Smooth muscle cell (in vitro differentiated cells): ENCODE measurements around the gene USP30. TPM values are rescaled to one million over a fixed set of nuclear protein-coding genes. Genes with fewer than 3 reads are reported as not detected.

Experiments
- DNase-seq: peaks from one replicate; lab custom pipeline; 2025; ENCODE audit not compliant: unreplicated experiment; lab: John Stamatoyannopoulos, UW
- H2AFZ ChIP-seq: fragments of 200-600 bp; sonication (generic); 2 replicates; pipeline ENCODE4 v1.6.0; 2016; ENCODE audit warnings: antibody characterized with exemption, low read depth, mild to moderate bottlenecking
- H3F3A ChIP-seq: fragments of 200-600 bp; sonication (generic); 2 replicates; pipeline ENCODE4 v1.6.0; 2017; ENCODE audit warnings: antibody characterized with exemption, low read depth
- H3K27ac ChIP-seq: fragments of 200-600 bp; sonication (generic); 2 replicates; pipeline ENCODE4 v1.5.1; 2016; ENCODE audit warnings: low read depth, mild to moderate bottlenecking
- H3K27me3 ChIP-seq: fragments of 200-600 bp; sonication (generic); 2 replicates; pipeline ENCODE4 v1.6.1; 2016; ENCODE audit warnings: low read depth, mild to moderate bottlenecking
- H3K36me3 ChIP-seq: fragments of 200-600 bp; sonication (generic); 2 replicates; pipeline ENCODE4 v1.5.1; 2016; ENCODE audit warnings: low read depth
- H3K4me1 ChIP-seq: fragments of 200-600 bp; sonication (generic); 2 replicates; pipeline ENCODE4 v1.5.1; 2016; ENCODE audit warnings: low read depth
- H3K4me2 ChIP-seq: fragments of 200-600 bp; sonication (generic); 2 replicates; pipeline ENCODE4 v1.6.0; 2016; ENCODE audit warnings: mild to moderate bottlenecking
- H3K4me3 ChIP-seq: fragments of 200-600 bp; sonication (generic); 2 replicates; pipeline ENCODE4 v1.5.1; 2016; ENCODE audit warnings: mild to moderate bottlenecking
- H3K79me2 ChIP-seq: fragments of 200-600 bp; sonication (generic); 2 replicates; pipeline ENCODE4 v1.6.0; 2016; ENCODE audit warnings: low read depth, mild to moderate bottlenecking
- H3K9ac ChIP-seq: fragments of 200-600 bp; sonication (generic); 2 replicates; pipeline ENCODE4 v1.6.0; 2016; ENCODE audit warnings: low read depth
- H3K9me3 ChIP-seq: fragments of 200-600 bp; sonication (generic); replicated peaks from 2 replicates; pipeline ENCODE4 v1.5.1; 2016; ENCODE audit warnings: low read depth
- H4K20me1 ChIP-seq: fragments of 200-600 bp; sonication (generic); 2 replicates; pipeline ENCODE4 v1.6.0; 2016; ENCODE audit warnings: low read depth
- WGBS: methylation state at CpG from one replicate; pipeline ENCODE4 v1.1.7; 2016; ENCODE audit warnings: low lambda C conversion rate; 5-methylcytosine and 5-hydroxymethylcytosine counted together
- polyA plus RNA-seq: library from polyadenylated mRNA; unstranded; fragments of >200 nt; fragmentation: Nextera tagmentation; extraction: Ambion mirVana; gene quantifications from 2 replicates; pipeline ENCODE4 v1.2.1, GENCODE V29; 2016
- total RNA-seq: library from RNA; depleted of rRNA; stranded (reverse); fragments of >200 nt; gene quantifications from 2 replicates; pipeline ENCODE4 v1.2.3, GENCODE V29; 2014
- TF ChIP-seq, protein P1 (sequence below): fragments of 200-600 bp; sonication (generic); IDR thresholded peaks from 2 replicates; pipeline ENCODE4 v1.5.1; 2017; ENCODE audit warnings: borderline replicate concordance, mild to moderate bottlenecking, antibody characterized with exemption; ENCODE audit not compliant: insufficient read depth, poor library complexity, severe bottlenecking

The USP30 gene
- total and polyA plus RNA-seq, 2 experiments from 2014 or later, result 10.3 to 19.9 TPM

GRCh38 chr12:109074866-109075265 lies 22.5 kb downstream of the USP30 start:
- Histone ChIP-seq H3K4me3 (no peak overlapping the region), H2AFZ (no peak overlapping the region), H3K27me3 (no peaks in the 10 kb centered on the region), H3K27ac (no peak overlapping the region), H4K20me1 (no peaks in the 10 kb centered on the region), H3K4me2 (no peak overlapping the region), H3K4me1 (peaks cover 5% of the 10 kb centered on the region), H3K79me2 (no peaks in the 10 kb centered on the region), H3K9ac (no peak overlapping the region), H3F3A (no peaks in the 10 kb centered on the region), H3K9me3 (no peaks in the 10 kb centered on the region), H3K36me3 (peaks cover 27% of the 10 kb centered on the region)
- TF ChIP-seq, protein P1, sequence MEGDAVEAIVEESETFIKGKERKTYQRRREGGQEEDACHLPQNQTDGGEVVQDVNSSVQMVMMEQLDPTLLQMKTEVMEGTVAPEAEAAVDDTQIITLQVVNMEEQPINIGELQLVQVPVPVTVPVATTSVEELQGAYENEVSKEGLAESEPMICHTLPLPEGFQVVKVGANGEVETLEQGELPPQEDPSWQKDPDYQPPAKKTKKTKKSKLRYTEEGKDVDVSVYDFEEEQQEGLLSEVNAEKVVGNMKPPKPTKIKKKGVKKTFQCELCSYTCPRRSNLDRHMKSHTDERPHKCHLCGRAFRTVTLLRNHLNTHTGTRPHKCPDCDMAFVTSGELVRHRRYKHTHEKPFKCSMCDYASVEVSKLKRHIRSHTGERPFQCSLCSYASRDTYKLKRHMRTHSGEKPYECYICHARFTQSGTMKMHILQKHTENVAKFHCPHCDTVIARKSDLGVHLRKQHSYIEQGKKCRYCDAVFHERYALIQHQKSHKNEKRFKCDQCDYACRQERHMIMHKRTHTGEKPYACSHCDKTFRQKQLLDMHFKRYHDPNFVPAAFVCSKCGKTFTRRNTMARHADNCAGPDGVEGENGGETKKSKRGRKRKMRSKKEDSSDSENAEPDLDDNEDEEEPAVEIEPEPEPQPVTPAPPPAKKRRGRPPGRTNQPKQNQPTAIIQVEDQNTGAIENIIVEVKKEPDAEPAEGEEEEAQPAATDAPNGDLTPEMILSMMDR, result no peak
- DNase-seq, result no peak

DNA sequence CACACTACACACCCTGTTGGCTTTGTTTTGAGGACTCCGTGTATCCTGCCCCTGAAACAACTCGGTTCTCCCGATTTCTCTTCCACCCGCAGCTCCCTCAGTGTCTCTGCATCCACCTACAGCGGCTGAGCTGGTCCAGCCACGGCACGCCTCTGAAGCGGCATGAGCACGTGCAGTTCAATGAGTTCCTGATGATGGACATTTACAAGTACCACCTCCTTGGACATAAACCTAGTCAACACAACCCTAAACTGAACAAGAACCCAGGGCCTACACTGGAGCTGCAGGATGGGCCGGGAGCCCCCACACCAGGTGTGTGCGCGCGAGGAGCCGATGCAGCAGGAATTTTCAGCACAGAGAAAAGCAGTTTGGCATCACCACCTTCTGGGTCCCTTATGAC lies 30.4 kb downstream of the USP30 start:
- no peak overlapping the region for H3K4me2 ChIP-seq
- no peak for DNase-seq
- H3K27me3 ChIP-seq, result no peaks in the 10 kb centered on the region
- H3K27ac ChIP-seq, result no peak overlapping the region
- no peak overlapping the region for H3K9ac ChIP-seq
- no peaks in the 10 kb centered on the region for H4K20me1 ChIP-seq
- peaks cover 13% of the 10 kb centered on the region for H3K36me3 ChIP-seq
- no peak overlapping the region for H2AFZ ChIP-seq
- H3K79me2 ChIP-seq, result no peaks in the 10 kb centered on the region
- no peaks in the 10 kb centered on the region for H3F3A ChIP-seq
- TF ChIP-seq, protein P1, result no peak
- no peak overlapping the region for H3K4me3 ChIP-seq
- H3K4me1 ChIP-seq, result no peaks in the 10 kb centered on the region
- no peaks in the 10 kb centered on the region for H3K9me3 ChIP-seq
- 97% methylated on average over 14 of the region's 14 CpGs for WGBS

DNA sequence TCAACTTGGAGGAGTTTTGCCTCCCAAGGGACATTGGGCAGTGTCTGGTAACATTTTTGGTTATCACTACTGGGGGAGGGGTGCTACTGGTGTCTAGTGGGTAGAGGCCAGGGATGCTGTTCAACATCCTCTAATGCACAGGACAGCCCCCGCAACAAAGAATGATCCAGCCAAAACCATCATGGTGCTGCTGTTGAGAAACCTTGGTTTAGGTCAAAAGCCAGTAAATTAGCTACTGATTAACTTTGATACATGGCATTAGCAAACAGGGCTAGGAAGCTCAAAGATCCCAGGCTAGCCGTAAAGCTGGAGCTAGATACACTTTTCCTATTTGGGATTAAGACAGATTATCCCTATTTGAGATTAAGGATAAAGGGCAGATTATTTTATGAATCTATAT lies 32.0 kb downstream of the USP30 start:
- Histone ChIP-seq H3K79me2 (no peaks in the 10 kb centered on the region), H3K36me3 (peaks cover 8% of the 10 kb centered on the region)
- no peak for DNase-seq

DNA sequence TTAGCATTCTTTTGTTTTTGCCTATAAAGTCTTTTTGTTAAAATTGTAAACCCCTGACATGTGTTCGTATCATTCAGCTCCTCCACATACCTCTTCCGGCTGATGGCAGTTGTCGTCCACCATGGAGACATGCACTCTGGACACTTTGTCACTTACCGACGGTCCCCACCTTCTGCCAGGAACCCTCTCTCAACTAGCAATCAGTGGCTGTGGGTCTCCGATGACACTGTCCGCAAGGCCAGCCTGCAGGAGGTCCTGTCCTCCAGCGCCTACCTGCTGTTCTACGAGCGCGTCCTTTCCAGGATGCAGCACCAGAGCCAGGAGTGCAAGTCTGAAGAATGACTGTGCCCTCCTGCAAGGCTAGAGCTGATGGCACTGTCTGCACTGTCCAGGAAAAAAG lies 33.2 kb downstream of the USP30 start:
- Histone ChIP-seq H3K4me3 (no peak overlapping the region), H3K9ac (no peak overlapping the region), H4K20me1 (no peaks in the 10 kb centered on the region), H3K9me3 (no peaks in the 10 kb centered on the region), H3K79me2 (no peaks in the 10 kb centered on the region), H3K4me2 (no peak overlapping the region), H3K4me1 (no peaks in the 10 kb centered on the region), H3K27me3 (no peaks in the 10 kb centered on the region), H3K36me3 (peaks cover 8% of the 10 kb centered on the region), H3K27ac (no peak overlapping the region), H2AFZ (no peak overlapping the region), H3F3A (peaks cover 7% of the 10 kb centered on the region)
- no peak for DNase-seq
- TF ChIP-seq, protein P1, result no peak
- 97% methylated on average over 11 of the region's 11 CpGs for WGBS

More for the DNA sequence above, 32.0 kb downstream of the USP30 start:
- Histone ChIP-seq H3K27ac (no peak overlapping the region), H3K4me1 (no peaks in the 10 kb centered on the region), H3K27me3 (no peaks in the 10 kb centered on the region), H3F3A (peaks cover 7% of the 10 kb centered on the region), H4K20me1 (no peaks in the 10 kb centered on the region), H3K4me3 (no peak overlapping the region), H3K4me2 (no peak overlapping the region), H3K9me3 (no peaks in the 10 kb centered on the region), H2AFZ (no peak overlapping the region), H3K9ac (no peak overlapping the region)
- TF ChIP-seq, protein P1, result no peak
- WGBS, result 98% methylated on average over 2 of the region's 2 CpGs
